HG03064 (cell line): Measurements from ENCODE around the gene FAM168A.

Source experiments
- ATAC-seq: cut with Tn5 transposase; IDR thresholded peaks from one replicate; pipeline ENCODE4 v1.9.1; 2021; ENCODE audit warnings: low read depth; ENCODE audit not compliant: unreplicated experiment

FAM168A gene

GRCh38 chr11:73406619-73407018, 191.3 kb downstream of the FAM168A start:
- no peak for ATAC-seq

GRCh38 chr11:73406131-73406530, 191.8 kb downstream of the FAM168A start:
- no peak for ATAC-seq

- no peak for ATAC-seq
These were observed 192.8 kb downstream of the FAM168A start for GRCh38 chr11:73405146-73405510.

- ATAC-seq = no peak
These were observed 193.3 kb downstream of the FAM168A start for GRCh38 chr11:73404506-73405145.

GRCh38 chr11:73404048-73404447, 193.9 kb downstream of the FAM168A start:
- no peak for ATAC-seq

- no peak for ATAC-seq
These were observed 194.4 kb downstream of the FAM168A start for GRCh38 chr11:73403541-73403940.

GRCh38 chr11:73402834-73403185, 195.1 kb downstream of the FAM168A start:
- no peak for ATAC-seq

GRCh38 chr11:73401924-73402833, 195.7 kb downstream of the FAM168A start:
- no peak for ATAC-seq

GRCh38 chr11:73401217-73401923, 196.5 kb downstream of the FAM168A start:
- ATAC-seq = no peak

GRCh38 chr11:73400293-73400692, 197.6 kb downstream of the FAM168A start:
- no peak for ATAC-seq

- ATAC-seq = no peak
These were observed 198.3 kb downstream of the FAM168A start for GRCh38 chr11:73399636-73400035.

- no peak for ATAC-seq
These were observed 198.7 kb downstream of the FAM168A start for GRCh38 chr11:73399159-73399590.

GRCh38 chr11:73398721-73399120, 199.2 kb downstream of the FAM168A start:
- no peak for ATAC-seq

- no peak for ATAC-seq
These were observed 199.8 kb downstream of the FAM168A start for GRCh38 chr11:73398132-73398526.

GRCh38 chr11:73397468-73398131, 200.3 kb downstream of the FAM168A start:
- ATAC-seq = no peak

- no peak for ATAC-seq
These were observed 200.9 kb downstream of the FAM168A start for GRCh38 chr11:73396985-73397384.

GRCh38 chr11:73396251-73396930, 201.5 kb downstream of the FAM168A start:
- ATAC-seq = no peak

GRCh38 chr11:73395297-73396208, 202.4 kb downstream of the FAM168A start:
- ATAC-seq = no peak
